Osteocyte (in vitro differentiated cells): ENCODE data around the gene GCN1. TPM values are rescaled to one million over a fixed set of nuclear protein-coding genes. Genes with fewer than 3 reads are reported as not detected.

ENCODE experiments used
- DNase-seq: peaks from one replicate; pipeline ENCODE4 v3.0.0; 2021; ENCODE audit warnings: mixed read lengths; ENCODE audit not compliant: unreplicated experiment; ENCODE audit errors: extremely low spot score
- H3K27ac Mint-ChIP-seq: one replicate; pipeline ENCODE4 v1.8.0; 2021; ENCODE audit warnings: mild to moderate bottlenecking, mixed read lengths; ENCODE audit not compliant: unreplicated experiment
- H3K27me3 Mint-ChIP-seq: one replicate; pipeline ENCODE4 v1.8.0; 2021; ENCODE audit warnings: mixed read lengths; ENCODE audit not compliant: unreplicated experiment
- H3K36me3 Mint-ChIP-seq: one replicate; pipeline ENCODE4 v1.8.0; 2021; ENCODE audit warnings: mixed read lengths; ENCODE audit not compliant: unreplicated experiment
- H3K4me1 Mint-ChIP-seq: one replicate; pipeline ENCODE4 v1.8.0; 2021; ENCODE audit warnings: mixed read lengths; ENCODE audit not compliant: unreplicated experiment
- H3K4me3 Mint-ChIP-seq: one replicate; pipeline ENCODE4 v1.8.0; 2021; ENCODE audit warnings: mild to moderate bottlenecking, moderate library complexity, mixed read lengths; ENCODE audit not compliant: unreplicated experiment
- H3K9me3 Mint-ChIP-seq: one replicate; pipeline ENCODE4 v1.8.0; 2021; ENCODE audit warnings: mixed read lengths; ENCODE audit not compliant: unreplicated experiment
- total RNA-seq: library from RNA; stranded (reverse); gene quantifications from 2 replicates; pipeline ENCODE4 v1.2.1, GENCODE V29; 2021
- TF ChIP-seq, protein P1 (sequence below): fragments of 200-600 bp; sonication (generic); IDR thresholded peaks from 2 replicates; pipeline ENCODE4 v1.5.0; 2021; ENCODE audit warnings: antibody characterized with exemption, mild to moderate bottlenecking, moderate library complexity

GCN1 gene
- total RNA-seq, 1 donor from 2014 or later = 115 TPM

DNA sequence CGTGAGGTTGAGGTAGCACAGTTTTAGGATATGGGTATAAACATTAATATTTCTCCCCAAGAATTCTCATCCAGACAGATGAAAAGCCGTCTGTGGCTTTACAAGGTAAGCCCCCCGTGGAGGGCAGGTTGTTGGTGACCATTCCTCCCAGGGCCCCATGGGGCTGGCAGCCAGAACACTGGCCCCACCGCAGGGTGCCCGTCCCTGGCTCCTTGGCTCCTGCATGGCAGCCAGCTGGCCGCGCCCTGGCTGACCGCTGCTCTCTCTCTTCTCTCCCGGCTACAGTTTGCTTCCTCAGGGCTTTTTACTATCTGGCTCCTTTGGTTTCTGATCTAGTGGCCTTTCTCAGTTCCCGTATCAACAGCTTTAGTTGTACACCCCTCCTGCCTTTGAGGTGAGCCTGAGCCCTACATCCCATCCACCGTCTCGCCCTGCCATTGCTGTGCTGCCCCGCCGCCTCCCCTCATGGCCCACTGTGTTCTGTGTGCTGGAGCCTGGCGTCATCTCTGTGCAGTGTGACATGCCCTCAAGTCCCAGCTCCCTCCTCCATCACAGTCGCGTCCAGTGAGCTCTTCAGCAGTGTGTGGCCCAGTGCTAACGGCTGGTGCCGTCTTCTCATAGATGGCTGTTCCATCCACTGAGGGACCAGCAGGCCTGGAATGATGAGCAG lies 103.8 kb downstream of the GCN1 start:
- Mint-ChIP-seq H3K36me3 (peaks cover 12% of the 10 kb centered on the region), H3K9me3 (no peaks in the 10 kb centered on the region), H3K27ac (no peak overlapping the region), H3K4me1 (peaks cover 17% of the 10 kb centered on the region), H3K27me3 (no peaks in the 10 kb centered on the region), H3K4me3 (no peak overlapping the region)
- TF ChIP-seq, protein P1, sequence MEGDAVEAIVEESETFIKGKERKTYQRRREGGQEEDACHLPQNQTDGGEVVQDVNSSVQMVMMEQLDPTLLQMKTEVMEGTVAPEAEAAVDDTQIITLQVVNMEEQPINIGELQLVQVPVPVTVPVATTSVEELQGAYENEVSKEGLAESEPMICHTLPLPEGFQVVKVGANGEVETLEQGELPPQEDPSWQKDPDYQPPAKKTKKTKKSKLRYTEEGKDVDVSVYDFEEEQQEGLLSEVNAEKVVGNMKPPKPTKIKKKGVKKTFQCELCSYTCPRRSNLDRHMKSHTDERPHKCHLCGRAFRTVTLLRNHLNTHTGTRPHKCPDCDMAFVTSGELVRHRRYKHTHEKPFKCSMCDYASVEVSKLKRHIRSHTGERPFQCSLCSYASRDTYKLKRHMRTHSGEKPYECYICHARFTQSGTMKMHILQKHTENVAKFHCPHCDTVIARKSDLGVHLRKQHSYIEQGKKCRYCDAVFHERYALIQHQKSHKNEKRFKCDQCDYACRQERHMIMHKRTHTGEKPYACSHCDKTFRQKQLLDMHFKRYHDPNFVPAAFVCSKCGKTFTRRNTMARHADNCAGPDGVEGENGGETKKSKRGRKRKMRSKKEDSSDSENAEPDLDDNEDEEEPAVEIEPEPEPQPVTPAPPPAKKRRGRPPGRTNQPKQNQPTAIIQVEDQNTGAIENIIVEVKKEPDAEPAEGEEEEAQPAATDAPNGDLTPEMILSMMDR = no peak
- no peak for DNase-seq

DNA sequence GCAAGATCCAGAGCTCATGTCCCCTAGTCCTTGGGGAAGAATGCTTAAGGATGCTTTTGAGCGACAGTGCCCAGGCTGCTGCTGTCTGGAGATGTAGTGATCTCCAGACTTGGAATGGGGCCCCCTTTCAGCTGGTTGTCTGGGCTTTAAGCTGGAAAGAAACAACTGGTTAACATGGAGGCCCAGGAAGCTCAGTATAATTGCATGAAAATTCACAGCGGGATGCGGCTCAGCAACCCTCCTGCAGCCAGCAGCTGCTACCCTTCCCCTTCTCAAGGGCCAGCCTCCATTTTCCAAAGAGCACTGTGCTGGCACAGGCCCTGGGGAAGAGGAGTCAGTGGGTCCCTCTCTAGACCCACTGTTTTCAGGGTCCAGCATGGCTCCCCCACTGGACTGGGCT lies 104.3 kb downstream of the GCN1 start:
- TF ChIP-seq, protein P1 = no peak
- H3K9me3 Mint-ChIP-seq = no peaks in the 10 kb centered on the region
- no peak for DNase-seq
- H3K27me3 Mint-ChIP-seq = no peaks in the 10 kb centered on the region
- peaks cover 12% of the 10 kb centered on the region for H3K36me3 Mint-ChIP-seq
- H3K4me1 Mint-ChIP-seq = peaks cover 17% of the 10 kb centered on the region
- no peak overlapping the region for H3K27ac Mint-ChIP-seq
- no peak overlapping the region for H3K4me3 Mint-ChIP-seq

- H3K9me3 Mint-ChIP-seq = no peaks in the 10 kb centered on the region
- DNase-seq = no peak
- H3K27me3 Mint-ChIP-seq = peaks cover 1% of the 10 kb centered on the region
- TF ChIP-seq, protein P1 = no peak
- no peak overlapping the region for H3K4me3 Mint-ChIP-seq
- H3K36me3 Mint-ChIP-seq = peaks cover 11% of the 10 kb centered on the region
- peaks cover 17% of the 10 kb centered on the region for H3K4me1 Mint-ChIP-seq
- no peak overlapping the region for H3K27ac Mint-ChIP-seq
These were observed 104.7 kb downstream of the GCN1 start for GRCh38 chr12:120089796-120090195.

- no peak for DNase-seq
- Mint-ChIP-seq H3K27ac (no peak overlapping the region), H3K36me3 (peaks cover 10% of the 10 kb centered on the region), H3K4me3 (no peak overlapping the region), H3K27me3 (peaks cover 2% of the 10 kb centered on the region), H3K9me3 (no peaks in the 10 kb centered on the region), H3K4me1 (peaks cover 17% of the 10 kb centered on the region)
- TF ChIP-seq, protein P1 = no peak
These were observed 105.4 kb downstream of the GCN1 start for GRCh38 chr12:120089105-120089504.

- DNase-seq = peak; percentile 100
- H3K4me3 Mint-ChIP-seq = peak overlapping the region; percentile 78
- H3K36me3 Mint-ChIP-seq = peaks cover 7% of the 10 kb centered on the region
- peaks cover 2% of the 10 kb centered on the region for H3K27me3 Mint-ChIP-seq
- TF ChIP-seq, protein P1 = peak; percentile 98
- H3K4me1 Mint-ChIP-seq = peaks cover 15% of the 10 kb centered on the region
- H3K27ac Mint-ChIP-seq = peak overlapping the region; percentile 91
- H3K9me3 Mint-ChIP-seq = no peaks in the 10 kb centered on the region
These were observed 107.5 kb downstream of the GCN1 start for GRCh38 chr12:120086801-120087621.
